PC-3 (cell line): ENCODE measurements around the gene CDKL4. TPM values are rescaled to one million over a fixed set of nuclear protein-coding genes. Genes with fewer than 3 reads are reported as not detected.
A peak's percentile ranks its signal among the peaks of the same experiment; 100 is the strongest.

Source experiments
- ATAC-seq: fragments of 200-7000 bp; cut with Tn5 transposase; 2 replicates; pipeline ENCODE4 v1.9.1; 2020; ENCODE audit warnings: mild to moderate bottlenecking, moderate library complexity
- BruUV-seq: library from RNA; stranded (reverse); fragments of 400-500 nt; replicated peaks from 2 replicates; lab custom pipeline; 2021; lab: Mats Ljungman, UMichigan
- CTCF ChIA-PET: fragments of 300-600 bp; sonication (Branson Sonifier 250); formaldehyde crosslinking; loops from one replicate; lab custom pipeline; 2022; ENCODE audit warnings: antibody characterized with exemption; lab: Charles Lee
- POLR2A ChIA-PET: fragments of 300-600 bp; sonication (Branson Sonifier 250); formaldehyde crosslinking; loops from one replicate; lab custom pipeline; 2022; ENCODE audit warnings: antibody characterized with exemption; ENCODE audit not compliant: unreplicated experiment; lab: Charles Lee
- DNase-seq: peaks from one replicate; pipeline ENCODE4 v3.0.0-alpha.2; 2015
- H2AFZ ChIP-seq: fragments of 300-600 bp; sonication (generic); 2 replicates; pipeline ENCODE4 v1.6.0; 2016; ENCODE audit warnings: antibody characterized with exemption, low read length
- H3F3A ChIP-seq: fragments of 300-600 bp; sonication (generic); one replicate; pipeline ENCODE4 v1.6.0; 2017; ENCODE audit warnings: antibody characterized with exemption, low read length, control low read depth, mild to moderate bottlenecking; ENCODE audit not compliant: unreplicated experiment
- H3K27ac ChIP-seq: fragments of 300-600 bp; sonication (generic); 2 replicates; pipeline ENCODE4 v1.5.1; 2016; ENCODE audit warnings: mild to moderate bottlenecking, low read length
- H3K27me3 ChIP-seq: fragments of 300-600 bp; sonication (generic); 2 replicates; pipeline ENCODE4 v1.6.1; 2016; ENCODE audit warnings: low read length, mixed read lengths
- H3K36me3 ChIP-seq: fragments of 300-600 bp; sonication (generic); 2 replicates; pipeline ENCODE4 v1.6.1; 2016; ENCODE audit warnings: low read depth, mixed run types, low read length, mixed read lengths
- H3K4me1 ChIP-seq: fragments of 300-600 bp; sonication (generic); 2 replicates; pipeline ENCODE4 v1.5.1; 2016; ENCODE audit warnings: low read length; ENCODE audit not compliant: insufficient read depth
- H3K4me2 ChIP-seq: fragments of 300-600 bp; sonication (generic); 2 replicates; pipeline ENCODE4 v1.6.0; 2016; ENCODE audit warnings: low read length
- H3K4me3 ChIP-seq: fragments of 300-600 bp; sonication (generic); 2 replicates; pipeline ENCODE4 v1.5.1; 2016; ENCODE audit warnings: mild to moderate bottlenecking, low read length, mixed read lengths
- H3K79me2 ChIP-seq: fragments of 300-600 bp; sonication (generic); 2 replicates; pipeline ENCODE4 v1.6.1; 2017; ENCODE audit warnings: low read length, mixed read lengths
- H3K9ac ChIP-seq: fragments of 300-600 bp; sonication (generic); 2 replicates; pipeline ENCODE4 v1.6.0; 2016; ENCODE audit warnings: mild to moderate bottlenecking, low read length
- H3K9me2 ChIP-seq: fragments of 300-600 bp; sonication (generic); replicated peaks from 2 replicates; pipeline ENCODE4 v1.6.1; 2016; ENCODE audit warnings: mixed run types, low read length, mixed read lengths
- H3K9me3 ChIP-seq: fragments of 300-600 bp; sonication (generic); 2 replicates; pipeline ENCODE4 v1.6.1; 2016; ENCODE audit warnings: low read length, mixed read lengths
- H4K20me1 ChIP-seq: fragments of 300-600 bp; sonication (generic); 2 replicates; pipeline ENCODE4 v1.6.1; 2016; ENCODE audit warnings: low read length, mixed read lengths
- CTCF ChIP-seq: fragments of 300-600 bp; sonication (generic); conservative IDR thresholded peaks from 2 replicates; pipeline ENCODE4 v1.5.1; 2017; ENCODE audit warnings: antibody characterized with exemption, low read depth, mild to moderate bottlenecking, low read length
- EZH2 ChIP-seq: fragments of 300-600 bp; sonication (generic); IDR thresholded peaks from one replicate; pipeline ENCODE4 v1.6.1; 2017; ENCODE audit warnings: antibody characterized with exemption, mild to moderate bottlenecking, low read length; ENCODE audit not compliant: unreplicated experiment
- EZH2phosphoT487 ChIP-seq: fragments of 300-600 bp; sonication (generic); IDR thresholded peaks from 2 replicates; pipeline ENCODE4 v1.6.1; 2018; ENCODE audit warnings: mild to moderate bottlenecking, antibody characterized with exemption, low read length, borderline replicate concordance
- intact Hi-C: fragments of 100-400 bp; cut with micrococcal nuclease; formaldehyde crosslinking; loops from 2 replicates; pipeline ENCODE4 v1.9.0; 2023
- total RNA-seq: library from RNA; depleted of rRNA; stranded (reverse); fragments of >200 nt; gene quantifications from 2 replicates; pipeline ENCODE4 v1.2.3, GENCODE V29; 2014

The CDKL4 gene
- total RNA-seq, 1 experiment from 2014 or later, result 0.07 TPM

DNA sequence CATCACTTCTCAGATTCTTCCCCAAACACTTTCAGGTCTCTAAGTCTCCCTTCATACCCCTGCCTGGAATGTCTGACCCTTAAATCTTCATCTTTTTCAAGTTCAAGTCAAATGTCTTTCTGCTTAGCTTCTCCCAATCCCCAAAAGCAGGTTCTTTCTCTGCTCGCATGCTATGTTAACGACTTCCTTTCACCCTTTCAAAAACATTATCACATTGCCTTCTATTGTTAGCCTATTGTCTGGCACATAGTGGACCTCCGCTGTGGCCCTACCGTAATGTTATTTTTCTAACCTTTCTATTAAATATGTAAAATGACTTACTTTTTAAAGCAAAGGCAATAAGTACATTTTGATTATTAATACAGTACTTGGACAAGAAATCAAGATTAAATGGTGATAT is 2.2 kb downstream of the CDKL4 start:
- Histone ChIP-seq H3K9ac (no peak overlapping the region), H3K4me1 (no peaks in the 10 kb centered on the region), H3K27me3 (no peaks in the 10 kb centered on the region), H3K9me2 (no peaks in the 10 kb centered on the region), H2AFZ (no peak overlapping the region), H4K20me1 (no peaks in the 10 kb centered on the region), H3K36me3 (no peaks in the 10 kb centered on the region), H3F3A (no peaks in the 10 kb centered on the region), H3K4me3 (no peak overlapping the region), H3K9me3 (no peaks in the 10 kb centered on the region), H3K4me2 (no peak overlapping the region), H3K27ac (no peak overlapping the region), H3K79me2 (no peaks in the 10 kb centered on the region)
- intact Hi-C loops, result no loop called here
- POLR2A ChIA-PET, result interaction anchor here (0.6 kb wide), 1 partner anchor 326 kb away, joined by 7 read pairs; no protein-coding TSS in a partner anchor
- CTCF ChIA-PET, result no interaction called here
- ATAC-seq (no peak), DNase-seq (no peak)
- no TSS peak for BruUV-seq
- TF ChIP-seq EZH2 (no peak), CTCF (no peak), EZH2phosphoT487 (no peak)

DNA sequence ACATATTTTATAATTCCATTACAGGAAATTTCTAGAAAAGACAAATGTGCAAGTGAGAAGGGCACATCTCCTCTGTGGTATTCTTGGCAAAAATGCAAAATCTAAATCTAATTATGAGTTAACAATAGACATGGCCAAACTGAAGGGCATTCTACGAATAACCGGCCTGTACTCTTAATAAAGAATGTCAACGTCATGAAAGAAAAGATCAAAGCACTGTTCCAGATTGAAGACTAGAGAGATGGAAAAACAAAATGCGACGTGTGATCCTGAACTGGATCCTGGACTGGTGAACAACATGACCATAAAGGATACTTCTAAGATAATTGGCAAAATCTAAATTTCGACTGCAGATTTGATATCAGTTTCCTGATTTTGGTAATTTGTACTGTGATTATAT is 3.0 kb downstream of the CDKL4 start:
- CTCF ChIA-PET, result no interaction called here
- Histone ChIP-seq H3K79me2 (no peaks in the 10 kb centered on the region), H3K27me3 (no peaks in the 10 kb centered on the region), H3K9me2 (no peaks in the 10 kb centered on the region; the same call in 1 of the 2 replicates), H3K9ac (no peak overlapping the region), H3K27ac (no peak overlapping the region), H3K4me3 (no peak overlapping the region), H3K4me2 (no peak overlapping the region), H3K4me1 (no peaks in the 10 kb centered on the region), H3K36me3 (no peaks in the 10 kb centered on the region), H3K9me3 (no peaks in the 10 kb centered on the region), H3F3A (no peaks in the 10 kb centered on the region), H2AFZ (no peak overlapping the region), H4K20me1 (no peaks in the 10 kb centered on the region)
- TF ChIP-seq CTCF (no peak), EZH2 (no peak), EZH2phosphoT487 (no peak)
- DNase-seq (no peak), ATAC-seq (no peak)
- POLR2A ChIA-PET, result no interaction called here
- no TSS peak for BruUV-seq
- intact Hi-C loops, result no loop called here

DNA sequence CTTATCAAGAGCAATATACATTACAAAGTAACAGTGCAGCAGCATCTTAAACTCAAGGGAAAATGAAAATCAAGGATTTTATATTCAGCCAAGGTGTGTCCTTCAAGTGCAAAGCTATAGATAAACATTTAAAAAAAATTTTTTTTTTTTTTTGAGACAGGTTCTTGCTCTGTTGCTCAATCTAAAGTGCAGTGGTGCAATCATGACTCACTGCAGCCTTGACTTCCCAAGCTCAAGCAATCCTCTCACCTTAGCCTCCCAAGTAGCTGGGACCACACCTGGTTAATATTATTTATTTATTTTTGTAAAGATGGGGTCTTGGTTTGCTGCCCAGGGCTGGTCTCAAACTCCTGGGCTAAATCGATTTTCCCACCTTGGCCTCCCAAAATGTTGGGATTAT is 9.0 kb downstream of the CDKL4 start:
- CTCF ChIA-PET, result interaction anchor here (0.6 kb wide), 1 partner anchor 13 kb away, joined by 3 read pairs; no protein-coding TSS in a partner anchor
- TF ChIP-seq EZH2phosphoT487, result no peak
- Histone ChIP-seq H3K4me2 (no peak overlapping the region), H3K9me3 (no peaks in the 10 kb centered on the region), H3K27me3 (no peaks in the 10 kb centered on the region), H3K36me3 (no peaks in the 10 kb centered on the region), H3K4me3 (no peak overlapping the region), H3F3A (no peaks in the 10 kb centered on the region), H3K9ac (no peak overlapping the region), H3K79me2 (no peaks in the 10 kb centered on the region), H2AFZ (no peak overlapping the region), H4K20me1 (no peaks in the 10 kb centered on the region), H3K4me1 (no peaks in the 10 kb centered on the region), H3K27ac (no peak overlapping the region), H3K9me2 (no peaks in the 10 kb centered on the region; the same call in 1 of the 2 replicates)
- DNase-seq, result peak; percentile 52
- intact Hi-C loops, result no loop called here
- BruUV-seq, result no TSS peak
- ATAC-seq, result no peak
- POLR2A ChIA-PET, result interaction anchor here (0.6 kb wide), 1 partner anchor 282 kb away, joined by 3 read pairs; no protein-coding TSS in a partner anchor
